Purkinje cell (primary cell): ENCODE measurements around the gene BICC1. TPM values are rescaled to one million over a fixed set of nuclear protein-coding genes. Genes with fewer than 3 reads are reported as not detected.

Experiments
- polyA plus RNA-seq: library from polyadenylated mRNA; unstranded; fragments of >200 nt; fragmentation: Nextera tagmentation; gene quantifications from 2 replicates; pipeline ENCODE4 v1.2.1, GENCODE V29; 2014

The BICC1 gene
- polyA plus RNA-seq, result not detected in 2 replicates

GRCh38 chr10:58512491-58513187 is at the start of gene BICC1:
BICC1 (plus strand) TSS chr10:58512872; CDS start chr10:58513144, 272 bp downstream.

Other genes starting within 250 kb of the BICC1 start
- 2.8 and 4.3 TPM in 2 replicates for gene IPMK, start 245.0 kb upstream of the BICC1 start, polyA plus RNA-seq
- 730 and 889 TPM in 2 replicates for gene CISD1, start 243.7 kb upstream of the BICC1 start, polyA plus RNA-seq
- 66.6 and 71.4 TPM in 2 replicates for gene UBE2D1, start 177.9 kb upstream of the BICC1 start, polyA plus RNA-seq
- gene TFAM, start 127.5 kb upstream of the BICC1 start, polyA plus RNA-seq, result 27.4 and 29.8 TPM in 2 replicates